Measurements from ENCODE around the gene GBGT1.
"Not testable (repeated sequence)": the region's sequence is repeated elsewhere in the genome, so short reads cannot be mapped to it uniquely, and the experiment has no call there.

GBGT1 gene

DNA sequence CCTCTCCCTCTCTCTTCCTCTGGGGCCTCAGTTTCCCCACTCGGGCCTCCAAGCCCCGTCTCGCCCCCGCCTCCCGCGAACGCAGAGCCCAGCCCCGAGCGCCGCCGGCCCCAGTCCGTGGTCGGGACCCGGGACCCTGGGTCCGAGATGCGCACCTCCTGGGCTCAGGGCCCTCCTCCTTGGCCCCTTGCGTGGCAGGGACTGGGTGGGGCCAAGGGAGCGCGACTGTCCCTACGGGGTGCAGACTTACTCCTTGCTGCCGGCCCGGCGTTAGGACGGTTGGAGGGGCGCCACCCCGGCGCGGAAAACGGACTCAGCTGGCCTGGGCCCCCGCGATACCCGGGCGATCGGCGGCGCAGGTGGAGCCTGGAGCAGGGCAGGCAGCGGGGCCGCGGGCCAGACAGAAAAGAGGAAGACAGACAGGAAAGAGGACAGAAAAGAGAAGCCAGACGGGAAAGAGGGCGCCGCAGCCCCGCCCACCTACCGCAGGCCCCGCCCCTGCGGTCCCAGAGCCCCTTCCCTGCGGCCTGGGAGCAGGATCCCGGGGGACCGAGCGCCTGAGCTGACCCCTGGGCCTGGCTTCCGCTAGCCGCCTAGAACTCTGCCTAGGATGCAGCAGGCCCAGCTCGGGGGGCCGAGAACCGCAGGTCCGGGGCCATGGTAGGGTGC is at the start of gene GBGT1:
GBGT1 (minus strand) TSS at position 411 of the 669 bp plus-strand sequence. CDS start 1,502 bp downstream, outside the sequence.
- no peak for DNase-seq (ENCODE audit: low read depth, low spot score)

DNA sequence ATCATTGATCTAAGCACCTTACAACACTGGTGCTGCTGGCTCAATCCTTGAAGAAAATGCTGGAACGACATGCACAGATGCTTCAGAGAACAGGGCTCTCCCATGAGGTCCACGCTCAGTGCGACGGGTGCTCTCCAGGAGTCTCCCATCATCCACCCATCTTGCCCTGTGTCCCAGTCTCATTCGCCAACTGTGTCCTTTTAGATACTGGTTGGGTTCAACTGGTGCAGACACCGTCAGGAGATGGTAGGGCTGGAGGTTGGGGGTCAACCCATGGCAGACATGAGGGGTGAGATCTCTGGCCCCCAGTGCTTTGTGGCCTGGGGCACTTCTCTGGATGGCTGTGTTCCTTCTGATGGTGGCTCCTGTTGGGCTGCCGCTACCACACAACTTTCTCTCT is 46.9 kb upstream of the GBGT1 start:
- no peak for DNase-seq (ENCODE audit: low read depth, low spot score)

DNA sequence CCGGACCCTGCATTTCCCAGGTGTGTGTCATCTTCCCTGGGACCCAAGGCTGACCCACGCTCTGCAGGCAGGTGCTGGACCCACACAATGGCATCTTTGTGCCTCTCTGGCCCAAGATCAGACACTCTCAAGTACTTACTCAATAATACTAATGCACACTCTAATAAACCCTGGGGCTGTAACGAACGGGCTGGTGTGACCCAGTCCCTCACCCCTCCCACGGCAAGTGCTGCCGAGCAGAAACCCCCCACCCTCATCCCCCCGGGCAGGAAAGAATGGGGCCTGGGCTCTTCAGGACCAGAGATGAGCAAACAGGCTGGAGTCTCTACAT is 46.5 kb upstream of the GBGT1 start:
- no peak for DNase-seq (ENCODE audit: low read depth, low spot score)

DNA sequence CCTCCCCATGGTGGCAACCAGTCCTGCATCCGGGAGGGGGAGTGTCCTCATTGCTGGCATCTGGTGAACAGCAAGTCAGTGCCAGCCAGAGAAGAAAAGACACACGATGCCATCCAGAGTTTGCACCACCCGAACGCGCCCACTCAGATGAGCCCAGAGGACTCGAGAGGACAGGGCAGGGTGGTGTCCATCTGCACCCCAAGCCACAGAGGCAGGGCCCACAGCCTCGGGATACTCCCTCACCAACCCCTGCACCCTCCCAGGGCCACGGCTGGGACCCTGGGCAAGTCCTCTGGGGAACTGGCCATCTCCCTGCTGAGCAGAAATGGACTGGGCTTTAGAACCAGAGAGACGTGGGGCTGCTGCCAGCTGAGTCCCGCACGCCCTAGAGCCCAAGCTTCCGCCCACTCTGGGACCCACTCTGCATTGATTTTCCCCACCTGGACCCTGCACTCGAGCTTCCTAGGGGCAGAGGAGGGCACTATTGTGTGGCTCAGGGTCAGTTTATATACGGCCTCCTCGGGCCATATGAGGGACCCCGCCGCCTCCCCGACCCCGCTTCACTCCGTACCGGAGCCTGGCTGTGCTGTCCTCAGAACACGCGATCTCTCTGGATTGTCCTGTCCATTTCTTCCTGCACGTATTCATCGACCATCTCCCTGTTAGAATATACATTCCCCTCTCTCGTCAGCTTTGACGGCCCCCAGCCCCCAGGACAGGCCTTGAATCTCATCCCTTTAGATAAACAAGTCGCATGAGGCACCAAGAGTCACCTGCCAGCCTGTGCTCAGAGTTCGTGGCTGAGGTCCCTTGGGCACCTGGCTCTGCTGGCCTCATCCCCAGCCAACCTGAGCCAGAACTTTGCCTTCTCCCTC is 45.9 kb upstream of the GBGT1 start:
- DNase-seq (ENCODE audit: low read depth, low spot score), result not testable (repeated sequence)

DNA sequence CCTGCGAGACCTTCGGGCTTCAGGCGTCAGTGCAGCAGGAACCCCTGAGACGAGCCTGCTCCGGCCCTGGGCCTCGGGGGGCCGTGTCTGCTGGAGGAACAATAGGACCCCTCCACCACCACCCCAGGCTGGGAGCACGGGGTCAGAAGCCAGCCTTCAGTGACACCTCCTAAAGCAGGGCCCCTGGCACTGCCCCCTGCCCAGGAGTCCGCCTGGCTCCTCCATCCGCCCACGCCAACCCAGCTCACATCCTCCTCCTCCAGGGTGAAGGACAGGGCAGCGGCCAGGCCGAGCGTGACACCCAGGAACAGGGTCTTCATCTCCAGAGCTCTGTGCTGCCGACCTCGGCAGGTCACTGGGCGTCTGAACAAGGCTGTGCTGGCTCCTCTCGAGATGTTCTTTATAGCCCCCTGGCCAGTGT is 45.2 kb upstream of the GBGT1 start, which contains the start of gene OBP2B:
OBP2B (minus strand) TSS at position 371 of the 421 bp plus-strand sequence; CDS start at position 320, 51 bp downstream.
- not testable (repeated sequence) for DNase-seq (ENCODE audit: low read depth, low spot score)

DNA sequence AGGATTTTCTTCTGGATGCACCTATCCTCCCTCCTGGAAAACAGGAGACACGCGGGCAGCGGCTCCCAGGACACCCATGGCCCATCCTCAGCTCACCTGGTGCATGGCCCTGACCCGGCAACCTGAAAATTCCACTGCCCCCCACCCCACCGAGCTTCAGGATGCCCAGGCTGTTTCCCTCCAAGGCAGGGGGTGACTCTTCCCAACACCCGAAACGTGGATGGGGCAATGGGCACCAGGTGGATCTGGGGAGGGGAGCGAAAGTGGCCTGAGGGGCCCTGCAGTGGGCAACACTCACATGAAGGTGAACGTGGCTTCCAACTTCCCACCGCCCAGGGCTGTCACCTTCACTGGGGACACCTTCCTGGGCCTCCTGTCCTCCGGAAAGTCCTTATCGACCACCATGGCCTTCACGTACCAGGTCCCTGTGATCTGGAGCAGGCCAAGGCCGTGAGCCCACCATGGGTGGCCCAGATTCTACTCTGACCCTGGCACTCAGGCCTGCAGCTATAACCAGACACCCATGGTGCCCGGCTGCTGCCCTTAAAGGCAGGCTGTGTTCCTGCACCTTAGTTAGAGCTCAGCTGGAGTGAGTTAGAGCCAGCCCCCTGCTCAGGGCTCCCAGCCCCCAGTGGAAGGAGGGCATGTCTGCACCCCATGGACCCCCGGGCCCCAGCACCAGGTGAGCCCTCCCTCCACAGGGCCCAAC is 44.6 kb upstream of the GBGT1 start:
- DNase-seq (ENCODE audit: low read depth, low spot score), result not testable (repeated sequence)

DNA sequence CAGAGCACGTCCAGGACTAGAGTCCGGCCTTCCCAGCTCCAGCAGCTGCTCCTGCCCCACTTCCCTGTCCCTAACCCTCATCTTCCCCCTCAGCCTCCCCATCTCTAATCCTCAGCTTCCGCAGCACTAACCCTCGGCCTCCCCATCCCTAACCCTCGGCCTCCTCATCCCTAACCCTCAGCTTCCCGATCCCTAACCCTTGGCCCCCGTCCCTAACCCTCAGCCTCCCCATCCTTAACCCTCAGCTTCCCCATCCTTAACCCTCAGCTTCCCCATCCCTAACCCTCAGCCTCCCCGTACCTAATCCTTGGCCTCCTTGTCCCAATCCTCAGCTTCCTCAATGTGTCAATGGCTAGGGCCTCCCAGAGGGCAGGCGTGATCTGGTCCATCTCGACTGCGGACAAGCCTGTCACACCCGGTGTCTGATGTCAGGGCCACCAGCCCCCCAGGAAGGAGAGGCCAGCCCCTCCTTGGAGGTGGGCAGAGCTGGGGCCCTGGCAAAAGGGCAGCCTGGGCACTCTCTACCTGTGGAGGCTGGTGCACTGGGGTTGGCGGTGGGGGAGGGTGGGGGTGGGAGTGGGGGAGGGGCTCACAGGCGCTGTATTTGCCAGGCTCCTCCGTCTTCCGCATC is 43.9 kb upstream of the GBGT1 start:
- DNase-seq (ENCODE audit: low read depth, low spot score), result no peak

DNA sequence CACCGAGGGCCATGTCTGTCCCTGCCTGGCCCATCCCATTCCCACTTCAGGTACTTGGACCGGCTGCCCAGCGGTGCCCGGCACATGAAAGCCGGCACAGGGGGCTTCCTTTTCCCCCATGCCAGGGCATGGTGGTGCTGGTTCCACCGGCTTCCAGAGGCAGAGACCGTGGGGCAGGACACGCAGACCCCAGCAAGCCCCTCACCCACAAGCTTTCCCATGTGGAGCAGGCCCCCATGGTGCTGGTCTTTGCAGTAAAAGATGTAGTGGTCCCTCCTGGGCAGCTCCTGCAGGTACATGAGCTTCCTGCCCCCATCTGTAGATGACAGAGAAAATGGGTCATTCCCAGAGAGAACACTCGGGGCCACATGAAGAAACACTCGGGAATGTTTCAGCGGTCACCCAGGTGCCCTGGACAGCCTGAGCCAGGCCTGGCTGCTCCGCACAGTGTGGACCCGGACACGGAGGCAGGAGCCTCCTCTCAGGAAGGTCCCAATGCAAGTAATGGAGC is 43.4 kb upstream of the GBGT1 start:
- no peak for DNase-seq (ENCODE audit: low read depth, low spot score)

DNA sequence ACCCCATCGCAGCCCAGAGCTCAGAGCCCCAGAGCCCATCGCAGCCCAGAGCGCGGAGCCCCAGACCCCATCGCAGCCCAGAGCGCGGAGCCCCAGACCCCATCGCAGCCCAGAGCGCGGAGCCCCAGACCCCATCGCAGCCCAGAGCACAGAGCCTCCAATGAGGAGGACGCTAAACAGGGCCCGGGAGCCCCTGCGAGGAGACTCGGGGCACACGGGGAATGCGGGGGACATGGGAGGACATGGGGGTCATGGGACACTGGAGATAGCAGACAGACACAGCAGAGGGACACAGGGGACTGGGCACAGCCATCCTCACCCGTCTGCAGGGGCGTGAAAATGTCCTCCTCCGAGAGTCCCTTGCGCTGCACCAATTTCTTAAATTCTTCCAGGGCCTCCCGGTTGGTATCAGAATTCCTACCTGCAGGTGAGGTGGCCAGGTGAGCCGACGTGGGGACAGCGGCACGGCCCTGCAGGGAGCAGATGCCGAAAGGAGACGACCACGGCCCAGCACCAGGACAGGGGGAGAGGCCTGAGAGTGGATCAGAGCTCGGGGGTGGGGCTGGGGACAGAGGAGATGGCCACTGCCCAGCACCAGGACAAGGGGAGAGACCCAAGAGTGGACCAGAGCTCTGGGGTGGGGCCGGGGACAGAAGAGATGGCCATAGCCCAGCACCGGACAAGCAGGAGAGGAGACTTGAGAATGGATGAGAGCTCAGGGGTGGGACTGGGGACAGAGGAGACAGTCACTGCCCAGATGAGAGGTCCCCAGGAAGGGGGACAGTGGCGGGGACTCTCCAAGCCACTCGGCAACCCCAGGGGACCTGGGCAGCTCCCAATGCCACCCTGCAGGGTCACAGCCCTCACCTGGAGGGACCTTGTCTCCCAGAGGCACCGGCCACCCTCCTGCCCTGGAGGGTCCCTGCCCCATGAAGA is 42.5 kb upstream of the GBGT1 start:
- no peak for DNase-seq (ENCODE audit: low read depth, low spot score)

DNA sequence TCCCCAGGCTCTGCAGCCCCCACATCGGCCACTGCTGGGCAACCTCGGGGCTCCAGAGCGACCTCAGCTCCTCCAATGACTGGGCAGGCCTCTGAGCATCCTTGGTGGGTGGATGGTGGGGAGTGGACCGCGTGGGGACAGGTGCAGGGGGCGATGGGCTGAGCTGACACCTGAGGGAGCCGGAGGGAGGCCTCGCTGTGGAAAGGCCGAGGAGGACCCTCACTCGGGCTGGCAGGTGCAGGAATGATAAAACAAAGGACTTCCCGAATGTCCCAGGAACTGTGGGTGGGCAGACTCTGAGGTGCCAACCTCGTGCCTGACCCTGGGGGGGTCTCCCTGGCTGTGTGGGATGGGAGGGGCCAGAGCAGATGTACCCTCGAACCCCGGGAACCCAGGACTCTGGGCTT is 41.8 kb upstream of the GBGT1 start:
- not testable (repeated sequence) for DNase-seq (ENCODE audit: low read depth, low spot score)

DNA sequence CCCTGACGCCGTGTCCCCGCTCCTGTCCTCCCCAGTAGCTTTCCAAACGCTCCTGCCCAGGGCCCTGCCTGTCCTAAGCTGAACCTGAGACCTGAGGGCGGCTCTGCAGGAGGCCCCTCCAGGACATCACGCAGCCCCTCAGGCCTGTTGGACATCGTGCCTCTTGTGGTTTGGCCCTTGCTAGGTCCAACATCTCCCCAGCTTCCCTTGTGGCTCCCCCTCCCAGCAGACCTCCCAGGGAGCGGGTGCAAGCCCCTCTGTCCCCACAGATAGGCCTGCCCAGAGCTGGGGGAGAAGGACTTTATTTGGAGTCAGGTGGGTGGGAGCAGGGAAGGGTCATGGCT is 41.3 kb upstream of the GBGT1 start:
- no peak for DNase-seq (ENCODE audit: low read depth, low spot score)

DNA sequence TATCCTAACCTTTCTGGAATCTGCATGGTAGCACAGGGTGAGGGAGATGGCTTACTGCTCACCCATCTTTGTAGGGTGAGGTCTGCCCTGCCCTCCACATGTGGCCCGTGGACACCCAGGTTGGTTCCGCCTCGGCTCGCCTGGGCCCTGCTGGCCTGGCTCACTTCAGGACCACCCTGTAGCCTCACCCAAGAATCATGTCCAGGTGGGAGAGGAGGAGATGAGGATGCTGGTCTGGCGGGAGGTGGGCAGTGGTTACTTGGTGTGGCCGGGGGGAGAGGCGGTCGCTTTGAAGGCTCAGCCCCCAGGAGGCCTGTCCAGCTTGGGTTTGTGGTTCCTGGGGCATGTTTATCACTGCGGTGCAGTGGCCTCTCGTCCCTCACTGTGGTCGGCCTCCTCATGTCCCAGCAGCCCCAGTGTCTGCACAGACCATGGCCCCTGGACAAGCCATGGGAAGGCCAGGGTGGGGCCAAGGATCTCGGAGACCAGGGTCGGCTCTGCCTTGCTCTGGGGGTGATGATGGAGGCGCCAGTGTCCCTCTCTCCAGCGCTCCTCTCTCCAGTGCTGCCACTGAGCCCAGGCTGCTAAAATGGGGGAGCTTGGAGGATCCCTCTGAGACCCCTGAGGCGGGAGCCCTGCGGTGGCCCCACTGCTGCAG is 40.8 kb upstream of the GBGT1 start:
- DNase-seq (ENCODE audit: low read depth, low spot score), result no peak

DNA sequence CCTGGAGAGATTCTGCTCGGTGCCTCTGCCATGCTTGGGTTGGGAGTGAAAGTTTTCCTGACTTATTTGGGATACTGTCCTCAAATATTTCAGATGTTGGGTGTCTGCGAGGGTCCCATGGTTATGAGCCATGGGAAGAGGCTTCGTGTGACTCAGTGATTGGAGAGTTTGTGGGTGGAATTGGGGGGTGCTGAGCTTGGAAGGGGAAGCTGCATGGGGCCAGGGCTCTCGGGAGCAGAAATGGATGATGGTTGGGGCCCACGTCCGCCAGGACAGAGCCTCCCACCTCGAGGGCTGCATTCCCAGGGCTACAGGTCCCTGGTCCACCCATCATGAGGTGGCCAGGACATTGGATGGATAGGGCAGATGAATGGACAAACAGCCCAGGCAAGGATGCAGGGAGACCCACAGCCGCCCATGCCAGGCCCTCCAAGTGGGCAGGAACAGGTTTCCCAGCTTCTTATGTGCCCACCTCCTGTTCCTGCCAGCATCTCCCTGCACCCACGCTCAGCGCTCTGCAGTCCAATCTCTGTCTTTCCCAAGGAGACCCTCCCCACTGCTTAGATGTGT is 39.9 kb upstream of the GBGT1 start:
- no peak for DNase-seq (ENCODE audit: low read depth, low spot score)

DNA sequence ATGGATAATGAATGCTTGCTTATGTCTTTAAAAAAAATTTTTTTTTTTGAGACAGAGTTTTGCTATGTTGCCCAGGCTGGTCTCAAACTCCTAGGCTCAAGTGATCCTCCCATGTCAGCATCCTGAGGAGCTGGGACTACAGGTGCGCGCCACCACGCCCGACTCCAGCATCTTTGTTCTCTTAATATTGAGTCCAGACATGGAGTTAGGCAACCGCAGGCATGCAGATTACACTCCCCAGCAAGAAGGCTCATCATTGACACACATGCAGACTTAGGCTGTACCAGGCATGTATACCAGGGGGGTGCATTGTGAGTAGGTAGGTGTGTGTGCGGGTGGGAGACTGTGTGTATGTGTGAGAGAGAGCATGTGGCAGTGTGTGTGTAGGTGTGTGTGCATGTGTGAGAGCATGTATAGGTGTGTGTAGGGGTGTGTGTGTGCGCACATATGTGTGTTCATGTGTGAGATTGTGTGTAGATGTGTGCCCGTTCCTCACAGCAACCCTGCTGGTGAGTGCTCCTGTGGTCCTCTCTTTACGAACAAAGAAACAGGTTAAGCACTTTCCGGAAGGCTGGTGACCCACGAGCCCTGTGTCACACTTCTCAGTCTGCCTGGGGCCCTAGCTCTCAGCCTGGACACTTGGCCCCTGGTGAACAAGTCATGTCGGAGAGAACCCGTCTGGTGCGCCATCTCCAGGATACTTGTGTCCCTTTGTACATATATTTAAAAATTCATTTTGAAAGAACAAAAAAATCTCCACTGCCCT is 39.2 kb upstream of the GBGT1 start:
- no peak for DNase-seq (ENCODE audit: low read depth, low spot score)

DNA sequence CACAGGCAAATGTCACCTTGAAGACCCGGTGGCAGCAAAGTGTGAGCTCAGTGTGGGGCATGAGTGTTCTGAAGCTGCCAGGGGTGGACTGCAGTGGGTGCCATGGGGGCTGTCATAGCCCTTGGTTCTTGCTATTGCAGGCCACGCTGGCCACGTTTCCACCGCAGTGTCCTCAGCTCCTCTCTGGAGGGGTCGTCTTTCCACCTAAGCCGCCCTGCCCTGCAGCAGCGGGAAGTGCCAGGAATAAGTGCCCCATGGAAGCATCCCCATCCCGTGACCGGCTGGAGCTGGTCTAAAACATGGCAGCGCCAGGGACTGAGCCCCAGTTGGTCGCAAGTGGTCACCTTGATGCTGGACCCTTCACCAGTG is 38.4 kb upstream of the GBGT1 start:
- no peak for DNase-seq (ENCODE audit: low read depth, low spot score)

DNA sequence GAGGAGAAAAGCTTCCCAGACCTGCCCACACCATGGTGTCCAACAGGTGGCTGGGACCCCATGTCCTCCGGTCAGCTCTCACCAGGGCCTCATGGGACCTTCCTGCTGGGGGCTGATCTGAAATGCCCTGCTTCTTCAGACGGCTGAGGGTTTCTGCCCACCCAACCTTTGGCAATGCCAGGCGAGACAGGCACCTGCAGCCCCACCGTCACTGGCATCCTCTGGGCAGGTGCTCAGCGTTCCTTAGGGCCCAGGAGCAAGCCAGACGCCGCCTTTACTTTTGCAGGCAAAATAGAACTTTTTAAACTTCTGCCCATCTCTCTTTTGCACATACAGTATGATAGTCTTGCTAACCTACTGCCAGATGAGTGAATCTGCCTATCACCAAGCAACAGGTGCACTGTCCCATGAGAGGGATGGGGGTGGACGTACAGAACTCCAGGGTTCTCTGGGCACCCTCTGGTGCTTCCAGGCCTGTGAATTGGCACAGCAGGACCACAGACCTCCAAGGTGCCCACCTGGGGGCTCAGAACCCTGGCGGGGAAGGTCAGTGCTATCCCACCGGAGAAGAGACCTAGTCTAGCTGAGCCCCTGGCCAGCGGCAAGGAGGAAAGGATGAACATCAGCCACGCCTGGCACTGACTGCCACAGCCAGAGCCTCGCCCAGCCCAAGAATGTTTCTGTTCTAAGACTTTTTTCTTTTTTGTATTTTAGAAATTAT is 37.9 kb upstream of the GBGT1 start:
- DNase-seq (ENCODE audit: low read depth, low spot score), result no peak

DNA sequence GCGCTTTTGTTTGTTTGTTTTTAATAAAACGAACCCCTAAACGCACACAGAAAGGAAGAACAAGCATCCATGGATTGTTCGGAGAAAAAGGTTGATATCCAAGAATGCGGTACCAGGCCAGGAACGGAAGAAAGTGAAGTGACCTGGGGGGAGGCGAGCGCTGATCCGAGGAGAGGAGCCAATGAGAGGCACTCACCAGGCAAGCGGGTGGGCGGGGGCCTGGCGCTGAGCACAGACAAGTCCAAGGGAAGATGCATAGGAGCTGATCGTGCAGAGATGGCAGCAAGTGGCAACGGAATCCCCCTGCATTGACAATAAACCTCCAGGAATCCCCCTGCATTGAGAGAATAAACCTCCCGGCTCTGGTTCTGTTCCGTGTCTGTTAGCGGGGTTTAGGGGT is 36.9 kb upstream of the GBGT1 start:
- no peak for DNase-seq (ENCODE audit: low read depth, low spot score)

DNA sequence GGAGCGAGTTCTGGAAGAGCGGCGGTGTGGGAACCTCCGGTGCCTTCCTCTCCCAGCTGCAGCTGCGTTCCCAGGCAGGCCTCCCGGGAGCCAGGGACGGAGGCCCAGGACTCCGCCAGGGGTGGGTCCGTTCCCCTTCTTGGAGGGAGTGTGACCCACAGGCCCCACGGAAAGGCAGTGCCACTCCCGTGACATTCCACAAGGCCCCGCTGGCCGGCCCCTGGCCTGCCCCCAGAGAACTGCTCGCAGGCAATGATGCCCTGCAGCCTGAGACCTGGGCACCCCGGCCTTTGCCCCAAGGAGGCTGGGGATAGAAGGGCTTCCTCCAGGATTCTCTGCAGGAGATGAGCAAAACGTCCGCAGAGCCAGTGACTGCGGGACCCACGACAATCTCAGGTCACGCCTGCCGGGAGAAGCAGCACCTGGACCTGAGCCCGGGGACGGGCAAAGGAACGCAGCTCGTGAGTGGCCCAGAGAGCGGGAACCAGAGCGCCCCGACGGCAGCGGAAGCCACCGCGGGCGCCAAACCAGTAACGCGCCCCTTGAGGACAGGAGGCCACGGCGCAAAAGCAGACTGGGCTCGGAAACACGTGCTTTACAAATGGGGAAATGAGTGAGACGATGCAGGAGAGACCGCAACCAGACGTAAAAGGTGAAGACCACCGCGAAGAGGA is 36.1 kb upstream of the GBGT1 start:
- no peak for DNase-seq (ENCODE audit: low read depth, low spot score)
